Adrenal gland (tissue), 5 donors: ENCODE results near the gene DPP6.
"Not testable (repeated sequence)": the region's sequence is repeated elsewhere in the genome, so short reads cannot be mapped to it uniquely, and the experiment has no call there.

ENCODE experiments used
- CTCF ChIP-seq, 6 experiments: fragments of 450-650 bp in 4 of 6; fragments of 200-600 bp in 2 of 6; sonication (generic) in 1 of 6; IDR thresholded peaks; 1 replicate in 5 of 6; 2 replicates in 1 of 6; pipeline versions ENCODE4 v1.5.1 to v1.8.0; 2016 to 2021; ENCODE audit warnings: antibody characterized with exemption in 6 of 6, mild to moderate bottlenecking in 2 of 6, moderate library complexity in 1 of 6
- POLR2A ChIP-seq, 2 donors: fragments of 450-650 bp; IDR thresholded peaks; one replicate each; pipeline ENCODE4 v1.6.1; 2017; ENCODE audit warnings: antibody characterized with exemption in 2 of 2, mild to moderate bottlenecking in 2 of 2, moderate library complexity in 1 of 2
- donor health status: DM: no; HTN: no; CAD: no.

GRCh38 chr7:154146707-154147038 is 94.5 kb downstream of the DPP6 start:
- TF ChIP-seq CTCF, POLR2A (IDR thresholded peaks at IDR 0.05): not testable (repeated sequence)
